GM19035 (cell line): Measurements from ENCODE around the gene DUSP28.
"Not testable (repeated sequence)": the region's sequence is repeated elsewhere in the genome, so short reads cannot be mapped to it uniquely, and the experiment has no call there.

ENCODE experiments used
- ATAC-seq: cut with Tn5 transposase; IDR thresholded peaks from one replicate; pipeline ENCODE4 v1.9.1; 2021; ENCODE audit not compliant: unreplicated experiment

Gene DUSP28

DNA sequence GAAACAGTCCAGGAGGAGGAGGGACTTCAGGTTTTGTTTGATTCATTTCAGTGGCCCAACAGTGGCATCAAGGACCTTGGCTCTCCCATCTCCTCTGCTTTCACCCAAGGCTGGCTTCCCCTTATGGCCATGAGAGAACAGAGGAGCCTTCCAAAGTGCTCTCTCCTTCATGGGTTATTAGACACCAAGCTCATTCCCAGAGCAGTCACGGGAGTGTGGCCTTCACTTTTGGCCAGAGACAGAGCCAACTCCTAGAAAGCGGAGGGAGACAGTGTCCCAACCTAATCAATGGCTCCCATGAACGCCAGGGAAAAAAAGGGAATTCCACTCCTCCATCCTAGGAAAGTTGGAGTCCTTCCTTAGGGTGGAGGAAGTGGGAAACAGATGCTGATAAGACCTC is 871 bp upstream of the DUSP28 start:
- ATAC-seq: no peak

DNA sequence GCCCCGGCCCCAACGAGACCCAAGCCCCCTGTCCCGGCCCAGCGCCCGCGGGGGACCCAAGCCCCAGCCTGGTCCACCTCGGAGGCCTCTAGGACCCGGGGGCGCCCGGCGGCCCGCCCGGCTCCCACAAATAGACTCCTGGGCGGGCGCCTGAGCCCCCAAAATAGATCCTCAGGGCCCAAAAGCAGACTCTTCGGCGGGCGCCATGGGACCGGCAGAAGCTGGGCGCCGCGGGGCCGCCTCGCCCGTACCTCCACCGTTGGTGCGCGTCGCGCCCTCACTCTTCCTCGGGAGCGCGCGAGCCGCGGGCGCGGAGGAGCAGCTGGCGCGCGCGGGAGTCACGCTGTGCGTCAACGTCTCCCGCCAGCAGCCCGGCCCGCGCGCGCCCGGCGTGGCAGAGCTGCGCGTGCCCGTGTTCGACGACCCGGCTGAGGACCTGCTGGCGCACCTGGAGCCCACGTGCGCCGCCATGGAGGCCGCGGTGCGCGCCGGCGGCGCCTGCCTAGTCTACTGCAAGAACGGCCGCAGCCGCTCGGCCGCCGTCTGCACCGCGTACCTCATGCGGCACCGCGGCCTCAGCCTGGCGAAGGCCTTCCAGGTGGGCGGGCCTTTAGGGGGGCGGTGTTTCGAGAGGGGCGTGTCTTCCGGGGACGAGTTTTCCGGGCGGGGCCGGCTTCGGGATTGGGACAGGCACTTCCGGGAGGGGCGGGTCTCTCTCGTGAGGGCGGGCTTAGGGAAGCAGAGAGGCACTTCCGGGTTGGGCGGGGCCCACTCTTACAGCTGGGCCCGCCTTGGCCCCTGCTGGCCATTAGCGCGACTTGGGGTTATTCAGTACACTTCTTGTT is 545 bp downstream of the DUSP28 start:
- ATAC-seq: peak; percentile 57

DNA sequence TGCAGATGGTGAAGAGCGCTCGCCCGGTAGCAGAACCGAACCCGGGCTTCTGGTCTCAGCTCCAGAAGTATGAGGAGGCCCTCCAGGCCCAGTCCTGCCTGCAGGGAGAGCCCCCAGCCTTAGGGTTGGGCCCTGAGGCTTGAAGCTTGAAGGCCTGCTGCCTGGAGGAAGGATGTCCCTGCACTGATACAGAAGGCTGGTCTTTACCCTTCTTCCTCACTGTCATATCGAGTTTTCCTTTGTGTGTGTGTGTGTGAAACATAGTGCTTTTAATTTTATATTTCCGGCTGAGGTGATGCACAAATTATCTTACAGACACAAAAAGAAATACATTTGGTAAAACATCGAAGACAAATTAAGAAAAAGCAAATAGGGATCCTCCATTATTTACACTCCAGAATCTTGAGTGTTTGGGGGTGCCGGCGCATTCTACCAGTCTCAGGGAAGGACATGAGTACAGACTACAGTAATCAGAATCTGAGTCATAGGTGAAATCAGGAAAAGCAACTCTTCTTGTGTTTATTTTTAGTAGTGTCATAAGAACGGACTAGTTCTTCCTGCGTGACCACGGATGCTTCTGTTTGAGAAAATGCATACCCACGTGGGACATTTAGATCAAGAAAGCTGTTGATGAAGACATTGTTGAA is 1.3 kb downstream of the DUSP28 start:
- peak; percentile 0 for ATAC-seq

DNA sequence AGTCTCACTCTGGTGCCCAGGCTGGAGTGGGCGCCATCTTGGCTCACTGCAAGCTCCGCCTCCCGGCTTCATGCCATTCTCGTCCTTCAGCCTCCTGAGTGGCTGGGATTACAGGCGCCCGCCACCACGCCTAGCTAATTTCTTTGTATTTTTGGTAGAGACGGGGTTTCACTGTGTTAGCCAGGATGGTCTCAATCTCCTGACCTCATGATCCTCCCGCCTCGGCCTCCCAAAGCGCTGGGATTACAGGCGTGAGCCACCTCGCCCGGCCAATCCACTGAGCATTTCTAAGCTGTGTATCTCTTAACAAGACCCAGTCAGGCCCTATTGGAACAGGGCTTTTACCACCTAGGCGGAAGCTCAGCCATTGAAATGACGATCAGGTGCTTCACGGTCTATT is 3.1 kb downstream of the DUSP28 start:
- ATAC-seq: not testable (repeated sequence)

DNA sequence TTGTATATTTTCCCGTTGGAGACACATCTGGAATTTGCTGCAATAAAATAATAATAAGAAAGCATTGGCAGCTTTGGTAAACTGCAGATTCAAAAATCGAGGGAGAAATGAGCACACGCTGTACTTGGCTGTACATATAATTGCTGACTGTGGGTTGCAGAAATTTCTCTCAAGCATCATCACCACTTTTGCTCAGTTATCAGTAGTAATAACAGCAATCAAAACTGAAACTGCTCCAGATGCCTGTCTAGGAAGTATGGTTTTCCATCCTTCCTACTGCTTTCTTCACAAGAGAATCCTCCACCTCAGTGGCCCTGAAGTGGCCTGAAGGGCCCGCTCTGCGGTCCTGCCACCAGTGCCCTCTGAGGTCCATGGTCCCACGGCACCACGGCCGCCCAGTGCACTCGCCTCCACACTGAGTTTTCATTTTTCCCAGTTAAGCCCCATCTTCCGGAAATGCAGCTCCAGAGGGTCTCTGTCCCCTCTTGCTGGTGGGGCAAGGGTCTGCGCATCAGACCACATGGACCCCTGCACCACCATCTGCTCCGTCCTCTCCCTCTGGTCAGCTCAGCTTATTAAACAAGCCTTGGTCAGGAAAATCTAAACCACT is 3.9 kb downstream of the DUSP28 start:
- no peak for ATAC-seq

DNA sequence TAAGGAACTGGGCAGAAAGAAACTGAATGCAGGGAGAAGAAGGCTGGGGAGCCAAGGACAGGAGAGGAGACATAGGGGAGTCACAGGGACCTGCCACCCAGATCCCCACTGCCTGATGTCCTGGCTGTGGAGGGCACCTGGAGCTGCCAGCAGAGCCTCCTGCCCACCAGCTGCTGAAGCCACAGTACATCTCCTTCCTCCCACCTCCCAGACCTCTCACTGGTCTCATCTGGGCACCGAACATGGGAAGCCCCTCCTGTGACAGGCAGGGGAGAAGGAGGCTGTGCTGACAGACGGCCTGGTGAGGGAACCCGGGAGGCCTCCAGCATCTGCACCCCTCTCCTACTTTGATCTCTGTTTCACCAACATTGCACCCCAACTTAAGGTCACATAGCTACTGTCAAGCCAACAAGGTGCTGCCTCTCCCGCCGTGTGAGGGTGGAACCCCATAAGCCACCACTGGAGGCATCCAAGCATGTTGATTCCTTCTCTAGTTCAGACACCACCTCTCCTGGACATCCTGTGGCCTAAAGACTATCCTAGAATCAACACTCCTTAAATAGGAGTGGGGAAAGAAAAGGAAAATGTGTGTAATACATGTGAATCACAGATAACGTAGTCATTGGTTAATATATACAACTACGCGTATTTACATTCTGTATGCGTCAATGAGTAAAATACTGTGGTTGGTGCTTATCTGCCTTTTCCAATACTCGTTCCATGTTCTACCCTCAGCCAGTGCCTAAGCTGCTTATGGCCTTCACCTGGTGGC is 4.6 kb downstream of the DUSP28 start:
- no peak for ATAC-seq

DNA sequence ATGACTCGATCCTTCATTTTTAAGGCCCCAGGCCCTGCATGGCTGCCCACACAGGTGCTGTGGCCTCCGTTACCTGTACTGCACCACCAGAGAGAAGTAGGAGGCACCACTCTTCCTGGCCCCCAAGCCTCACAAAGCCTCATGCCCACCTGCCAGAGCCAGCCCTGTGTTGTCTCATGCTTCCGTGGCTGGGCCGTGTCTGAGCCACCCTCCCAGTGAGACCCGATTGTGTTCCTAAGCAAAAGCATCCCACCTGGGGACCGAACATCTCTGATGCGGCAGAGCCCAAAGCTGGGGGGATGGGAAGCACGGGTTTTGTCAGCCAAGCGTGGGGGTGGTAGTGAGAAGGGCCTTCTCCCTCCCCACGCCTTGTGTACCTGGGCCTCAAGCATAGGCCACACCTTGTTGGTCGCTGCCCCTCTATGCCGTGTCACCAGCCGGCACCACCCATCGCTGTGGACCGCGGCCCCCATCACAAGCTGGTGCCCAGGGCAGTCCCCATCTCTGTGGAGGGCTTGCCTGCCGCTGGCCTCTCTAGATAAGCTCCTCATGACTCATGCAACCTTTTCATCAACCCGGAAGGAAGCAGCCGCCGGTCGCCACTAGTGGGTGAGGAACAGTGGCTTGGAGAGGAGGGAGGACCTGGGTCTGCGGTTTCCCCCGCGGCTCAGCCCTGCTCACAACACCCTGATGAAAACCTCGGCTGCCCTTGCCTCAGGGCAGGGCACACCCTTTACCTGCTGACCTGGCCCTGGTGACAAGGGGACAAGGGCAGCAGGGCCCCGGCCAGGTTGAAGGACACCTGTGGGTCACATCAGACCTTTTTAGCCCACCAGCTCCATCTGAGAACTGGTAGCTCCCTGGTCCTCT is 5.4 kb downstream of the DUSP28 start:
- peak; percentile 33 for ATAC-seq

DNA sequence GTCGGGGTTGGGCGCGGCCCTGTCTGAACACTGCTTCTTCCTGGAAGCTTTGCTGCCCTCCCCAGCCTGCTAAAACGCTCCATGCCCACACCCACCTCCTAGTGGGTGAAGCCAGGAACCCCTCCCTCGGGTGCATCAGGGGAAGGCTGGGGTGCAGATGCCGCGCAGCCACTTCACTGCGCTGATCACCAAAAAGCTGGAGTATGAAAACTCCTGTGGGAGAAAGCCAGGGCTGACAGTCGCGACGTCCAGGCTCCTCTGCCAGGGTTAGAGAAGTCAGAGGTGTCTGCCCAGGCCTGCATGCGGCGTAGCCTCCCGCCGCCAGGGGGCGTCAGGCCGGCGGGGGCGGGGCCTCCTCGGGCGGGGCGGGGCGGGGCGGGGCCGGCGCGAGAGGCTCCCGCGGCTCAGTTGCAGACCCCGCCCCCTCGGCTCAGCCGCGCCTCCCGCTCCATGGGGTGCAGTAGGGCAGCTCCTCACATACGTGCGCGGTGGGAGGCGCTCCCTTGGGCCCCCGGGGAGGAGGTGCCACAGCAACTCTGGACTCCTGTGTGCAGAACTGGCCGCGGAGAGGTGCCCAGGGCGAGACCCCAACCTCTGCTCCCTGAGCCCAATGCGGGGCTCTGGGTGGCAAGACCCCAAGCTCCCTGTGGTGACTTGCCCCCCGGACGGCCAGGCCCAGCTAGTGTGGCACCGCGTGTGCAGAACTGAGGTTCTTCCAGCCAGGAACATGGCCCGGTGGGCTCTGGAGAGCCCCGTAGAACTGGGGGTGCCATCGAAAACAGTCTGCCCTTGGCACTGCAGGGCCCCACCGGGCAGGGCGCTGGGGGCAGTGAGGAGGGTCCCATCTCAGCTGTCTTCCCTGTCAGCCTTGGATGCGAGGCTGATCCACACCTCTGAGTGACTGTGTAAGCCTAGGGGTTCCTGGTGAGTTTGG is 6.3 kb downstream of the DUSP28 start:
- peak; percentile 50 for ATAC-seq

DNA sequence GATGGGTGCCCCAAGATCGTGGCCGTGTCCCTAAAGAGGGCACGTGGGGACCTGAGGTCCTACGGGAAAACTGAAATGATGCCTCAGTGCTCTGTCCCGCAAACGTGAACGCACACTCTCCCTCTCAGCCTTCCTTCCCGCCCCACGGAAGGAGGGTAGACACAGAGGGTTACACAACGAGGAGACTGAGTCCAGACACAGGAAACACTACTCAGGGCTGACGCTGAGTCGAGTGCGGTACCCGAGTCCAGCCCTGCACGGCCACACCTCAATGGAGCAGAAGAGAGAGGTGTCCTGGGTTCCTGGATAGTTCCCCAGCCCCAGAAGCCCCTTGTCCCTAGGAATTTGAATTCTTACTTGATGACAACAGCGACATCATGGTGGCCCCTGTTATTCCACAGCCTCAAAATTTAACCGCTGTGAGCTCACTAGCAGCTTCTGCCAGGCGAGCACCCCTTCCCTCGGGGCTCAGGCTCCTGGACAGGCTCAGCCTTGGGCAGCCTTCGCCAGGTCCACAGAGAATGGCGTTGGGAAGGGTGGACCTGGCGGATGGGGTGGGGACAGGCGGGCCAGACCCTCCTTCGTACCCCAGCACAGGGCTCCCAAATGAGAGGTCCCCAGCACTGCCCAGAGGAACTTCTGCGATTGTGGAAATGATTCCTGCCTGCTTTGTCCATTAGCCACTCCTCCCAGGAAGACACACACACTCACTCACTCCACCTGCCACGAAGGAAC is 7.1 kb downstream of the DUSP28 start:
- no peak for ATAC-seq

DNA sequence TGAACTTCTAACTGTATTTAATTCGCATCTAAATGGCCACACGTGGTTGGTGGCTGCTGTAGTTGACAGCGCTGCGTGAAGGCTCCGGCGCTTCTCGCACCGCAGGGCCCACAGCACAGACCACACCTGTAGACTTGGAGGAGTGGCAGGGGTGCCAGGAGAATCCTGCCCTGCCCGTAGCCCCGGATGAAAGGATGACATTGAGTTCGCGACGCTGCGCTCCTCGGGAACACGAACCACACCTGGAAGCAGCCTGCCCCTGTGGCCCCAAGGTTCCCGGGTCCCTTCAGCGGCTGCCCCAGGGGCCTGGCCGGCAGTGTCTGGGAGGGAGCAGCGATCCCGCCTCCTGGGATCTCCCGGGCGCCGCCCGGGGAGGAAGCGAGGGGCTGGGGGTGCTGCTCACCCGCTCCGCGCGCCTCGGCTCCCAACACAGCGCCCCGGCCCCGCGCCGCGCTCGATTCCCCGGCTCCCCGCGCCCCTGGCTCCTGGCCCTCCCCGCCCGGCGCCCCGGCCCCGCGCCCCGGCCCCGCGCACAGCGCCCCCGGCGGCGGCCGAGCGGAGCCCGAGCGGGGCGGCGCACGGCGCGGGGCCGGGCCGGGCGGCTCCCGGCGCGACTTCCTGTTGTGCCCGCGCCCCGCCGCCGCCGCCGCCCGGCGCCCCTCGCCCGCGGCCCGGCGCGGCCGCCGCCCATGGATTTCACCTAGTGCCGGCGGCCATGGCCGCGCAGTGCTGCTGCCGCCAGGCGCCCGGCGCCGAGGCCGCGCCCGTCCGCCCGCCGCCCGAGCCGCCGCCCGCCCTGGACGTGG is 7.9 kb downstream of the DUSP28 start, which contains the start of gene RNPEPL1:
Gene RNPEPL1 (plus strand): TSS at position 613 of the 806 bp plus-strand sequence. CDS start 103 bp downstream, at position 716.
- ATAC-seq: peak; percentile 27

DNA sequence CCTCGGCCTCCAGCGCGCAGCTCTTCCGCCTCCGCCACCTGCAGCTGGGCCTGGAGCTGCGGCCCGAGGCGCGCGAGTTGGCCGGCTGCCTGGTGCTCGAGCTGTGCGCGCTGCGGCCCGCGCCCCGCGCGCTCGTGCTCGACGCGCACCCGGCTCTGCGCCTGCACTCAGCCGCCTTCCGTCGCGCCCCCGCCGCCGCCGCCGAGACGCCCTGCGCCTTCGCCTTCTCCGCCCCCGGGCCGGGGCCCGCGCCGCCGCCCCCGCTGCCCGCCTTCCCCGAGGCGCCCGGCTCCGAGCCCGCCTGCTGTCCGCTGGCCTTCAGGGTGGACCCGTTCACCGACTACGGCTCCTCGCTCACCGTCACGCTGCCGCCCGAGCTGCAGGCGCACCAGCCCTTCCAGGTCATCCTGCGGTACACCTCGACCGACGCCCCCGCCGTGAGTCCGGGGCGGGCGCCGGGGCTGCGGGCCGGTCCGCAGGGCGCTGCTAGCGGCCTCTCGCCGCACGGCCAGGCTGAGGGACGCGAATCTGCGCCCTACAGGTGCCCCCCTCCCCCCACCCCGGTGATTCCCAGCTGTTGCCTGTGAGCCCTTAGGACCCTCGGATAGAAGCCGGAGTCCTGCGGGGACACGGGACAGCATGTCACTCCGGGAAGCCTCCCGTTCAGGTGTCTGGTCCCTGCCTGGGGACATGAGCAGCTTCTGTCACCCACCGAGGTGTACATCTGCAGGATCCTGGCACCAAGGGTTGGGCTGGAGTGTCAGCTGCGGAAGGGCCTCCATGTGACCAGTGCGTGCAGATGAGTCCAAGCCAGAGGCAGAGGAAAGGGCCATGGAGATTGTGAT is 8.7 kb downstream of the DUSP28 start:
- ATAC-seq: peak; percentile 23

DNA sequence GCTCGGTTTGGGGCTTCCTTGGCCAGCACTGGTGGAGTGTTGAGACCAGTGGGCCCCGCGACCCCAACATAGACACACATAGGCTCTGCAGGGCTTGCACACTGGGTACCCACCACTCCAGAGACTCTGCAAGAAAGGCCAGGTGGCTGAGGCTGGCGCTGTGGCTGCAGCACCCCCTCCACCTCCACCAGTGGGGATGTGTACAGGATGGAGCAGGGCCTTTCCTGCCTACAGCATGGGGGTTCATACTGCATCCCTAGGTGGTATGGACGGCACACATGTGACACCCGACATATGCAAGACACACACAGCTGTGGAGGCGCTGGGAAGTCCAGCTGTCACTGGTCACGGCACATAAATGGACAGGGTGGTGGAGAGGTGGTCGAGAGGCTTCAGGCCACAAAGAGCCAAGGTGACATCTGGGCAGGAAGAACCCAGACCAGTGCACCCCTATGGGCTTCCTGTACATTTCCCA is 9.4 kb downstream of the DUSP28 start:
- ATAC-seq: no peak

DNA sequence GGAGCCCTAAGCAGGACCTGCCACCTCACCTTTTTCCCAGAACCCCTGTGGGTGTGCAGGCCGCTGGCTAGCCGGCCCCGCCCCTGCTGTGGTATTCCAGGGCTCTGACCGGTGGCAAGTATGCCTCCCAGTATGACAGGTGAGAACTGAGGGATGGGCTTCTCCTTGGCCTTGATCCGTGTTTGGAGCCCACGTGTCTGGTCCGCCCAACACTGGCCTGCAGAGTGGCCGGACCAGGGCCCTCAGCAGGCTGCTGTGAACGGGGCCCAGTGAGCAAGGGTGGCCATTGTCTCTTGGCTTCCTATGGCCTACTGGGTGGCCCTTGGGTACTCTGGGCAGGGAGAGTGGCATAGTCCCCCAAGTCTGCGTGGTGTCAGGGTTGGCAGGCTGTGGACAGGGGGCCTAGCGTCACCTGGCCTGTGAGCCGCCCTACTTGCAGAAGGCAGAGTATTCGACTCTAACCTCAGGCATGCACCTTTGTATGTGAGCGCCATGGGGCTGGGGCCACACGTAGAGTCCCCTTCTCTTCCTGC is 9.9 kb downstream of the DUSP28 start:
- no peak for ATAC-seq

DNA sequence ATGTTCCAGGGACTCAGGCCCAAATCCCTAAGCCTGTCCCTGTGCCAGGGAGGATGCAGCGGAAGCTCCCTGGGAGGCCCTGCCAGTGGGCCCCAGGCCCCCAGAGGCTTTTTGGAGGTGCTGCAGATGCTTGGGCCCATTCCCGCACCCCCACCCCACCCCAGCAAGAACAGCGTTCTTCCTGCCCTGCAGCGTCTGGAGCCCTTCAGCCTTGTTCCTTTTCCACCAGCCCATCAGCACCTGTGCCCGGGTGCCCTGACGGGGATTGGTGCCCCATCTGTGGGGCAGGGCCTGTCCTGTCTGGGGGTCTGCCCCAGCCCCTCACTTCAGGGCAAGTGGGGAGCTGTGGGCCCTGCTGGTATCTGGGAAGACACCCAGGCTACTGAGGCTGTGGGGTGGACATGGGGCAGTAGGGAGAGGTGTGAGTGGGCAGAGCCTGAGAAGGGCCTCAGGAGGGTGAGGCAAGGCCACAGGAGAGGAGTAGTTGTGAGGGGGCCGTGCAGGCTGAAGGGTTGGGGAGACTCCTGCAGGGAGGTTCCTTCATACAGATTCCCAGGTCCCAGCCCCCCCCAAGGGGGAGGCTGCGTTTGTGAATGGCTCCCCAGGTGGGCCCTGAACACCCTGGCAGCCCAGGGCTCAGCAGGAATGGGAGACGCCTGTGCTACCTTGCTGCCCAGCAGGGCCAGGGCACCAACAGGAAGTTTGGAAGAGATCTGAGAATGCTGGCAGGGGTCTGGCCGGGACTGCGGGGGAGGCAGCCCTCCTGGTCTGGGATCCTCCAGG is 10.6 kb downstream of the DUSP28 start:
- no peak for ATAC-seq

DNA sequence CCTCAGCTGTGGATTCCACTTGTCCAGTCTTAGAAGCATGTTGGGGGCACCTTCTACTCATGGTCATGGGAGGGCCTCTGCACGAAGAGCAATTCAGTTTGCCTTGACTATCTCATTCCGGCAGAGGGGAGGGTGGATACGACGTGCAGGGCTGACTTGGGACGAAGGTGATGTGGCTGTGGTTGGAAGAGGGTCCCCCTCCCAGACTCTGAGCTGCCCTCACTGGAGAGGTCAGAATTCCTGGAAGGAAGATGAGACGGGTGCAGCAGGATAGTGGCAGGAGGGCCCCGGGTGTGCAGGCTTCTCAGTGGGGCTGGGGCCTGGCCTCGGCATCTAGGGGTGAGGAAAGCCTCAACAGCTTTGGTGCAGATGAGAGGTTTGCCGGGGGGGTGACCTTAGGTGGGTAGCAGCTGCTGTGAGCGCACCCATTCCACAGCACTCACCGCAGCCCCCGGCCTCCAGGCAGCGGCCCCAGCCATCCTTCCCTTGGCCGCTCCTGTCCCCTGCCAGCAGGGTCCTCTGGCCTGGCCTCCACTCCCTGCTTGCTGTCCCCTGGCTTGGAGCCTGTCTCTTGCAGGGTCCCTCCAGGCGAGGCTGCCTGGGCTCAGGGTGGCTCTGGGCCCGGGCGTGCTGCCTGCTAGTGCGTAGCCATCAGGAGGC is 11.3 kb downstream of the DUSP28 start:
- no peak for ATAC-seq
